Caco-2 (cell line): ENCODE measurements around the gene CNTNAP3B. TPM values are rescaled to one million over a fixed set of nuclear protein-coding genes. Genes with fewer than 3 reads are reported as not detected.
"Not testable (repeated sequence)": the region's sequence is repeated elsewhere in the genome, so short reads cannot be mapped to it uniquely, and the experiment has no call there.

Experiments
- BruUV-seq: library from RNA; stranded (reverse); fragments of 400-500 nt; replicated peaks from 2 replicates; lab custom pipeline; 2021; lab: Mats Ljungman, UMichigan
- CTCF ChIA-PET: fragments of 300-600 bp; sonication (Branson Sonifier 250); formaldehyde crosslinking; loops from one replicate; lab custom pipeline; 2022; ENCODE audit warnings: antibody characterized with exemption; lab: Charles Lee
- POLR2A ChIA-PET: fragments of 300-600 bp; sonication (Branson Sonifier 250); formaldehyde crosslinking; loops from one replicate; lab custom pipeline; 2022; ENCODE audit warnings: antibody characterized with exemption; lab: Charles Lee
- DNase-seq, 2 experiments: peaks; one replicate each; pipeline versions ENCODE4 v3.0.0 to v3.0.0-alpha.2; 2020 to 2022
- H3K27me3 ChIP-seq: replicated peaks from 2 replicates; pipeline ENCODE4 v1.6.0; 2011; ENCODE audit warnings: low read length; ENCODE audit not compliant: control insufficient read depth, insufficient read depth
- H3K36me3 ChIP-seq: 2 replicates; pipeline ENCODE4 v1.5.1; 2011; ENCODE audit warnings: low read length; ENCODE audit not compliant: control insufficient read depth, insufficient read depth
- H3K4me1 ChIP-seq: fragments of 250-450 bp; sonication (Bioruptor Pico); 2 replicates; pipeline ENCODE4 v1.5.1; 2020; ENCODE audit warnings: mild to moderate bottlenecking
- H3K4me3 ChIP-seq: 2 replicates; pipeline ENCODE4 v1.5.1; 2011; ENCODE audit warnings: low read depth, mild to moderate bottlenecking, control low read depth, low read length
- H3K9me3 ChIP-seq: fragments of 250-450 bp; sonication (Bioruptor Pico); 2 replicates; pipeline ENCODE4 v1.5.1; 2020; ENCODE audit warnings: mild to moderate bottlenecking, moderate library complexity
- H3K27ac Mint-ChIP-seq: one replicate; pipeline ENCODE4 v1.8.0; 2022; ENCODE audit warnings: mixed read lengths; ENCODE audit not compliant: unreplicated experiment
- H3K27me3 Mint-ChIP-seq: one replicate; pipeline ENCODE4 v1.8.0; 2022; ENCODE audit warnings: mixed read lengths; ENCODE audit not compliant: insufficient read depth, unreplicated experiment
- H3K36me3 Mint-ChIP-seq: one replicate; pipeline ENCODE4 v1.8.0; 2022; ENCODE audit warnings: mild to moderate bottlenecking, mixed read lengths; ENCODE audit not compliant: insufficient read depth, unreplicated experiment
- H3K4me1 Mint-ChIP-seq: one replicate; pipeline ENCODE4 v1.8.0; 2022; ENCODE audit warnings: low read depth, mixed read lengths; ENCODE audit not compliant: unreplicated experiment
- H3K4me3 Mint-ChIP-seq: one replicate; pipeline ENCODE4 v1.8.0; 2022; ENCODE audit warnings: mild to moderate bottlenecking, moderate library complexity, mixed read lengths; ENCODE audit not compliant: unreplicated experiment
- H3K9me3 Mint-ChIP-seq: one replicate; pipeline ENCODE4 v1.8.0; 2022; ENCODE audit warnings: mixed read lengths; ENCODE audit not compliant: unreplicated experiment
- intact Hi-C: fragments of 100-400 bp; cut with micrococcal nuclease; formaldehyde crosslinking; loops from one replicate; pipeline ENCODE4 v1.10.0; 2022; ENCODE audit not compliant: unreplicated experiment
- total RNA-seq: library from RNA; stranded (reverse); gene quantifications from 2 replicates; pipeline ENCODE4 v1.2.3, GENCODE V29; 2022

Gene CNTNAP3B
- total RNA-seq, 1 experiment from 2014 or later = not detected

DNA sequence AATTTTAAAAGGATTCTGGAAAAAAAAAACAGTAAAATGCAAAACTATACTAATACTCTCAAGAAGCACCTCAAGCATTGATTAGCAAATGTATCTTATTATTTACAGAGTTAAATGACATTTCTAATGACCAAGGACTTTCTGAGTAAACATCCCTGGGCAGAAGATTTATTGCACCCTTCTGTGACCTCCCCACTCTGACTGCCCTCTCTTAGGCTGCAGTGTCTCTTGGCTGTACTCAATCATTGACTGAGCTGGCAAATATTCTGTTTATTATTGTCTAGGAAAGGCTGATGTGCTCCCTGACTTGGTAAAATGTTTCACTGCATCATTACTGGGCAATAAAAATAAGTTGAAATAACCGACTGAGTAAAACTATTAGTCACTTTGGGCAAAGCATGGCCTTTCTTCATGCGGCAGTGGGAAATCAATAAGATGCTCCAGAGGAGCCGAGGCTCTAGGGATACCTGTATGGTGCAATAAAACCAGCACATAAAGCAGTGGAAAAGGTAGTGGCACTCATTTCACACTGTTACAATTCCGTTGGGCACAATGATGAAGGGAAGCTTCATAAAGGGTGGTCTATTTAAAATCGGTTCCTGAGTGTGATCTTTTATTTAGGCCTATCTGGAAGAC, 151.1 kb downstream of the CNTNAP3B start:
- CTCF ChIA-PET = not testable (repeated sequence)

DNA sequence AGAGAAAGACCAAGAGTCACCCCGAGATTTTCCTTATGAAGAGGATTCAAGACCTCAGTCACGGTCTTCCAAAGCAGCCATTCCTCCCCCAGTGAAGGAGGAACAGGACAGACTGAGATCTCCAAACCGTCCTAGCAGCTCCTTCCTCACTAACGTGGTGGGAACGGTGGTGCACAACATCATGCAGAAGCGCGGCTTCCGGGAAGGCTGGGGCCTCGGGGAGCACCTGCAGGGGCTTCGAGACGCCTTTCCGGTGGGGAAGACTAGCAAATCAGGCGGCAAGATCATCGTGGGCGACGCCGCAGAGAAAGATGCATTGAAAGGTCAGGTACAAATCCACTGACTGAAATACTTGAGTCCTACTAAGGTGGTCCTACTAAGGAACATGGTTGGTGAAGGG, 154.3 kb downstream of the CNTNAP3B start:
- H3K4me1 Mint-ChIP-seq, POLR2A ChIA-PET, H3K27me3 Mint-ChIP-seq, DNase-seq, H3K9me3 ChIP-seq, H3K27me3 ChIP-seq, H3K4me1 ChIP-seq, H3K36me3 ChIP-seq, H3K9me3 Mint-ChIP-seq, CTCF ChIA-PET, BruUV-seq, H3K27ac Mint-ChIP-seq, intact Hi-C loops, H3K4me3 ChIP-seq, H3K4me3 Mint-ChIP-seq, H3K36me3 Mint-ChIP-seq: not testable (repeated sequence)

More for the DNA sequence above, 151.1 kb downstream of the CNTNAP3B start:
- H3K4me1 Mint-ChIP-seq, H3K4me3 Mint-ChIP-seq, H3K4me3 ChIP-seq, BruUV-seq, H3K27ac Mint-ChIP-seq, H3K36me3 Mint-ChIP-seq, H3K27me3 ChIP-seq, H3K27me3 Mint-ChIP-seq, H3K9me3 Mint-ChIP-seq, DNase-seq, POLR2A ChIA-PET, H3K36me3 ChIP-seq, H3K9me3 ChIP-seq, intact Hi-C loops, H3K4me1 ChIP-seq: not testable (repeated sequence)

GRCh38 chr9:41953007-41953406, 176.2 kb downstream of the CNTNAP3B start:
- H3K4me3 ChIP-seq, H3K27ac Mint-ChIP-seq, intact Hi-C loops, H3K9me3 ChIP-seq, POLR2A ChIA-PET, DNase-seq, H3K4me1 ChIP-seq, H3K4me1 Mint-ChIP-seq, H3K4me3 Mint-ChIP-seq, H3K36me3 ChIP-seq, H3K36me3 Mint-ChIP-seq, BruUV-seq, H3K27me3 Mint-ChIP-seq, H3K27me3 ChIP-seq, H3K9me3 Mint-ChIP-seq, CTCF ChIA-PET: not testable (repeated sequence)

DNA sequence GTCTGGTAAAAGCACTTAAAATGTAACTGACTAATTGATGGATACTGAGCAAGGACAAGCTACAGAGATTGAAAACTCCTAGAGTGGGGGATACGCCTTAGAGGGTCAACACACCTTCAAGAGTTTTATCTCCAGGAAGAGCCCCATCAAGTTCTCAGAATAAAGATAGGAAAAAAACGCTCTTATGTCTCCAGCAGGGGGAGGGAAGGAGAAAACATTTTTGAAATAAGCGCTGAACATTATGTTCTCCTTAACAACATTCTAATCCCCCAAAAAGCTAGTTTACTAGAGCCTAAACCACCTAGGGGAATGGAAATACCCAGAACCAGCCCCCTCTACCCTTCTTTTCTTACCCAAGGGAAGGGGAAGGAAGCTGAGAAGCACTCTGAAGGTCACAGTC, 187.5 kb downstream of the CNTNAP3B start:
- H3K4me1 ChIP-seq, H3K27me3 ChIP-seq, H3K4me1 Mint-ChIP-seq, DNase-seq, H3K9me3 Mint-ChIP-seq, intact Hi-C loops, POLR2A ChIA-PET, H3K4me3 Mint-ChIP-seq, H3K27me3 Mint-ChIP-seq, H3K36me3 ChIP-seq, H3K36me3 Mint-ChIP-seq, H3K4me3 ChIP-seq, H3K9me3 ChIP-seq, CTCF ChIA-PET, H3K27ac Mint-ChIP-seq, BruUV-seq: not testable (repeated sequence)

DNA sequence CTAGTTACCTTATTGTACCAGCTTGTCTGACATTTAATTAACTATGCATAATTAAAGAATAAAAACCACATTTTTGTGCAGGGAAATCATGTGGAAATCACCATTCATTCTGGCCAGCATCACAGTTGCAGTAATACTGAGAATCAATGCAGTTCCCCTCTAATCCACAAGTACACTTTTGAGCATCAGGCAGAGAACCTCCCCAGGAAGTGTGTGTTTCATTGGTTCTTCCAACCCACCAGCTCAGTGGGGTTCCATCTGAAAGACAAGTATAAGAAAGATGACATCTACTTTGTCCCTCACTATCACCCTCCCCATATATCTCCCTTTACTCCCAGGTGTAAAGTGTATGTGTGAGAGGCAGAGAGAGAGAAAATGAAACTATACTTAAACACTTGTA, 191.1 kb downstream of the CNTNAP3B start:
- POLR2A ChIA-PET, H3K27me3 Mint-ChIP-seq, H3K4me3 ChIP-seq, intact Hi-C loops, BruUV-seq, H3K27me3 ChIP-seq, H3K27ac Mint-ChIP-seq, H3K4me1 ChIP-seq, H3K9me3 Mint-ChIP-seq, H3K9me3 ChIP-seq, DNase-seq, CTCF ChIA-PET, H3K4me3 Mint-ChIP-seq, H3K4me1 Mint-ChIP-seq, H3K36me3 Mint-ChIP-seq, H3K36me3 ChIP-seq: not testable (repeated sequence)

DNA sequence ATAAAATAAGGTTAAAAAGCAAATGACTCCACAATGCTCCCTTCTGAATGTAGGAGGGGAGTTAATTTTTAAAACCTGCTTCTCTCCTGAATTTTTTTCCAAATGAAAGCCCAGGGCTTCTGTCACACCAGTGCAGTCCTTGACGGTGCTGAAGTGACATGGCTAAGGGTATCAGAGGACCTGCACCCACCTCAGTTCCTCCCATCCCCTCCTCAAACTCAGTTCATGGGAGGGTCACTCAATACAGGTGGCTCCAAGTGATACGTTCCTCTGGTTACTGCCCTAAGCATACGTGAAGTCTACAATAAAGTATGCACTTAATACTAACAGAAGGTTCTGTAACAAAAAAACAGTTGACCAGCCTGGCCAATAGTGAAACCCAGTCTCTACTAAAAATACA, 193.5 kb downstream of the CNTNAP3B start:
- H3K4me3 Mint-ChIP-seq, H3K4me1 ChIP-seq, BruUV-seq, H3K9me3 Mint-ChIP-seq, DNase-seq, H3K27me3 Mint-ChIP-seq, H3K4me1 Mint-ChIP-seq, CTCF ChIA-PET, H3K4me3 ChIP-seq, H3K9me3 ChIP-seq, H3K36me3 Mint-ChIP-seq, H3K27me3 ChIP-seq, POLR2A ChIA-PET, intact Hi-C loops, H3K27ac Mint-ChIP-seq, H3K36me3 ChIP-seq: not testable (repeated sequence)

- intact Hi-C loops, H3K4me1 ChIP-seq, H3K27me3 Mint-ChIP-seq, H3K36me3 Mint-ChIP-seq, POLR2A ChIA-PET, H3K9me3 Mint-ChIP-seq, H3K9me3 ChIP-seq, H3K27me3 ChIP-seq, H3K4me1 Mint-ChIP-seq, BruUV-seq, H3K4me3 ChIP-seq, CTCF ChIA-PET, H3K36me3 ChIP-seq, H3K4me3 Mint-ChIP-seq, H3K27ac Mint-ChIP-seq, DNase-seq: not testable (repeated sequence)
These were observed 200.1 kb downstream of the CNTNAP3B start for GRCh38 chr9:41929172-41929571.
